H9 (cell line): Measurements from ENCODE around the gene PDZRN4. TPM values are rescaled to one million over a fixed set of nuclear protein-coding genes. Genes with fewer than 3 reads are reported as not detected.

Experiments
- DNase-seq: peaks from one replicate; pipeline ENCODE4 v3.0.0-alpha.2; 2017
- H2AFZ ChIP-seq: one replicate; pipeline ENCODE4 v1.6.1; 2013; ENCODE audit warnings: mild to moderate bottlenecking, low read length, control low read depth, moderate library complexity
- H2AK5ac ChIP-seq: 2 replicates; pipeline ENCODE4 v1.6.1; 2013; ENCODE audit warnings: low read length, control low read depth, mixed read lengths; ENCODE audit not compliant: insufficient read length
- H2BK120ac ChIP-seq: one replicate; pipeline ENCODE4 v1.6.1; 2013; ENCODE audit warnings: low read depth, mild to moderate bottlenecking, low read length, control low read depth, inconsistent platforms; ENCODE audit not compliant: poor library complexity, severe bottlenecking
- H2BK12ac ChIP-seq: 2 replicates; pipeline ENCODE4 v1.6.1; 2013; ENCODE audit warnings: low read length, control low read depth, mixed read lengths, low read depth; ENCODE audit not compliant: insufficient read length
- H2BK15ac ChIP-seq: 2 replicates; pipeline ENCODE4 v1.6.1; 2013; ENCODE audit warnings: low read depth, low read length, control low read depth
- H2BK20ac ChIP-seq: one replicate; pipeline ENCODE4 v1.6.1; 2013; ENCODE audit warnings: low read depth, mild to moderate bottlenecking, low read length, control low read depth, inconsistent platforms; ENCODE audit not compliant: poor library complexity, severe bottlenecking
- H2BK5ac ChIP-seq: 2 replicates; pipeline ENCODE4 v1.6.1; 2013; ENCODE audit warnings: low read length, control low read depth, mixed read lengths; ENCODE audit not compliant: insufficient read length
- H3K14ac ChIP-seq: 2 replicates; pipeline ENCODE4 v1.6.1; 2013; ENCODE audit warnings: low read length, control low read depth; ENCODE audit not compliant: insufficient read depth
- H3K18ac ChIP-seq: 2 replicates; pipeline ENCODE4 v1.6.1; 2013; ENCODE audit warnings: low read depth, mild to moderate bottlenecking, mixed read lengths, low read length, control low read depth; ENCODE audit not compliant: insufficient read length
- H3K23ac ChIP-seq: 2 replicates; pipeline ENCODE4 v1.6.1; 2013; ENCODE audit warnings: low read length, control low read depth, mixed read lengths, low read depth; ENCODE audit not compliant: insufficient read length
- H3K23me2 ChIP-seq: 2 replicates; pipeline ENCODE4 v1.6.1; 2013; ENCODE audit warnings: low read depth, mild to moderate bottlenecking, mixed read lengths, low read length, control low read depth; ENCODE audit not compliant: insufficient read length, poor library complexity, severe bottlenecking
- H3K27ac ChIP-seq: 2 replicates; pipeline ENCODE4 v1.5.1; 2013; ENCODE audit warnings: low read length, control low read depth, mixed read lengths, low read depth; ENCODE audit not compliant: insufficient read length
- H3K27me3 ChIP-seq: 2 replicates; pipeline ENCODE4 v1.6.1; 2013; ENCODE audit warnings: low read length, control low read depth, inconsistent platforms; ENCODE audit not compliant: insufficient read depth
- H3K4ac ChIP-seq: 2 replicates; pipeline ENCODE4 v1.6.1; 2013; ENCODE audit warnings: low read depth, mild to moderate bottlenecking, control low read depth, inconsistent platforms, low read length, moderate library complexity
- H3K4me1 ChIP-seq: 2 replicates; pipeline ENCODE4 v1.6.1; 2013; ENCODE audit warnings: low read length, control low read depth, inconsistent platforms; ENCODE audit not compliant: insufficient read depth
- H3K4me2 ChIP-seq: 2 replicates; pipeline ENCODE4 v1.6.1; 2013; ENCODE audit warnings: low read length, control low read depth, mixed read lengths; ENCODE audit not compliant: insufficient read length, insufficient read depth
- H3K56ac ChIP-seq: 2 replicates; pipeline ENCODE4 v1.6.1; 2013; ENCODE audit warnings: low read depth, mild to moderate bottlenecking, mixed read lengths, low read length, control low read depth; ENCODE audit not compliant: insufficient read length
- H3K79me1 ChIP-seq: 2 replicates; pipeline ENCODE4 v1.6.1; 2013; ENCODE audit warnings: low read depth, mild to moderate bottlenecking, moderate library complexity, low read length, control low read depth, inconsistent platforms; ENCODE audit not compliant: insufficient read depth, poor library complexity, severe bottlenecking
- H3K79me2 ChIP-seq: 2 replicates; pipeline ENCODE4 v1.6.1; 2013; ENCODE audit warnings: low read length, control low read depth, inconsistent platforms; ENCODE audit not compliant: insufficient read depth
- H3K9ac ChIP-seq: 2 replicates; pipeline ENCODE4 v1.6.1; 2013; ENCODE audit warnings: low read length, control low read depth, mixed read lengths; ENCODE audit not compliant: insufficient read length; ENCODE audit errors: extremely low read depth
- H3K9me3 ChIP-seq: one replicate; pipeline ENCODE4 v1.6.1; 2013; ENCODE audit warnings: low read depth, low read length, inconsistent platforms; ENCODE audit not compliant: control insufficient read depth
- H3T11ph ChIP-seq: one replicate; pipeline ENCODE4 v1.6.1; 2013; ENCODE audit warnings: mild to moderate bottlenecking, low read length, control low read depth, inconsistent platforms
- H4K20me1 ChIP-seq: one replicate; pipeline ENCODE4 v1.6.1; 2013; ENCODE audit not compliant: control insufficient read depth, insufficient read length, insufficient read depth
- H4K5ac ChIP-seq: 2 replicates; pipeline ENCODE4 v1.6.1; 2013; ENCODE audit warnings: low read depth, mild to moderate bottlenecking, mixed read lengths, low read length, control low read depth; ENCODE audit not compliant: insufficient read length
- H4K8ac ChIP-seq: replicated peaks from 2 replicates; pipeline ENCODE4 v1.6.1; 2013; ENCODE audit warnings: low read length, control low read depth, mixed read lengths, low read depth; ENCODE audit not compliant: insufficient read length
- H4K91ac ChIP-seq: 2 replicates; pipeline ENCODE4 v1.6.1; 2013; ENCODE audit warnings: low read depth, mild to moderate bottlenecking, moderate library complexity, mixed read lengths, low read length, control low read depth; ENCODE audit not compliant: insufficient read length
- H3K27ac Mint-ChIP-seq, 3 experiments: 2 replicates in 2 of 3; 3 replicates in 1 of 3; pipeline ENCODE4 v1.8.0; 2020 to 2021; ENCODE audit warnings: mixed read lengths in 3 of 3, mild to moderate bottlenecking in 1 of 3, moderate library complexity in 1 of 3
- H3K27me3 Mint-ChIP-seq: 2 replicates; pipeline ENCODE4 v1.8.0; 2021; ENCODE audit warnings: low read depth, mild to moderate bottlenecking, moderate library complexity, mixed read lengths
- H3K36me3 Mint-ChIP-seq, 3 experiments: 2 replicates in 2 of 3; 3 replicates in 1 of 3; pipeline ENCODE4 v1.8.0; 2020 to 2021; ENCODE audit warnings: low read depth in 3 of 3, mixed read lengths in 3 of 3; ENCODE audit not compliant: insufficient read depth in 1 of 3
- H3K4me1 Mint-ChIP-seq, 2 experiments: 2 replicates each; pipeline ENCODE4 v1.8.0; 2020; ENCODE audit warnings: mixed read lengths in 2 of 2
- H3K4me3 Mint-ChIP-seq, 2 experiments: 2 replicates in 1 of 2; 3 replicates in 1 of 2; pipeline ENCODE4 v1.8.0; 2020 to 2021; ENCODE audit warnings: mild to moderate bottlenecking in 2 of 2, mixed read lengths in 2 of 2, moderate library complexity in 1 of 2
- H3K9me3 Mint-ChIP-seq, 2 experiments: 2 replicates in 1 of 2; 3 replicates in 1 of 2; pipeline ENCODE4 v1.8.0; 2020; ENCODE audit warnings: mild to moderate bottlenecking in 2 of 2, mixed read lengths in 2 of 2, moderate library complexity in 1 of 2
- WGBS: extraction: QIAGEN DNeasy Blood & Tissue Kit; methylation state at CpG from one replicate; pipeline ENCODE4 v1.1.7; 2013; ENCODE audit warnings: missing lambda C conversion rate, low lambda C conversion rate, mixed read lengths; ENCODE audit not compliant: insufficient read length; ENCODE audit errors: extremely low coverage; 5-methylcytosine and 5-hydroxymethylcytosine counted together
- total RNA-seq: library from RNA; stranded (reverse); gene quantifications from 2 replicates; pipeline ENCODE4 v1.2.1, GENCODE V29; 2021
- TF ChIP-seq, protein P1 (sequence below): fragments of 200-600 bp; sonication (generic); conservative IDR thresholded peaks from 3 replicates; pipeline ENCODE4 v1.8.0; 2021; ENCODE audit warnings: antibody characterized with exemption, mild to moderate bottlenecking

Gene PDZRN4
- total RNA-seq, 1 experiment from 2014 or later: not detected

GRCh38 chr12:41361738-41362137 lies 173.6 kb downstream of the PDZRN4 start:
- no CpG with 5 or more reads among the region's 7 CpGs for WGBS
- no peaks in the 10 kb centered on the region for H3K4me1 ChIP-seq
- H3K23ac ChIP-seq: no peak overlapping the region
- H3K36me3 Mint-ChIP-seq: no peaks in the 10 kb centered on the region
- H3K56ac ChIP-seq: no peak overlapping the region
- H3K9me3 Mint-ChIP-seq: no peaks in the 10 kb centered on the region
- H4K20me1 ChIP-seq: no peaks in the 10 kb centered on the region
- H3K79me2 ChIP-seq: no peaks in the 10 kb centered on the region
- H3K4me2 ChIP-seq: no peak overlapping the region
- H3K23me2 ChIP-seq: no peaks in the 10 kb centered on the region
- H2BK5ac ChIP-seq: no peak overlapping the region
- H2BK15ac ChIP-seq: no peak overlapping the region
- TF ChIP-seq, protein P1, sequence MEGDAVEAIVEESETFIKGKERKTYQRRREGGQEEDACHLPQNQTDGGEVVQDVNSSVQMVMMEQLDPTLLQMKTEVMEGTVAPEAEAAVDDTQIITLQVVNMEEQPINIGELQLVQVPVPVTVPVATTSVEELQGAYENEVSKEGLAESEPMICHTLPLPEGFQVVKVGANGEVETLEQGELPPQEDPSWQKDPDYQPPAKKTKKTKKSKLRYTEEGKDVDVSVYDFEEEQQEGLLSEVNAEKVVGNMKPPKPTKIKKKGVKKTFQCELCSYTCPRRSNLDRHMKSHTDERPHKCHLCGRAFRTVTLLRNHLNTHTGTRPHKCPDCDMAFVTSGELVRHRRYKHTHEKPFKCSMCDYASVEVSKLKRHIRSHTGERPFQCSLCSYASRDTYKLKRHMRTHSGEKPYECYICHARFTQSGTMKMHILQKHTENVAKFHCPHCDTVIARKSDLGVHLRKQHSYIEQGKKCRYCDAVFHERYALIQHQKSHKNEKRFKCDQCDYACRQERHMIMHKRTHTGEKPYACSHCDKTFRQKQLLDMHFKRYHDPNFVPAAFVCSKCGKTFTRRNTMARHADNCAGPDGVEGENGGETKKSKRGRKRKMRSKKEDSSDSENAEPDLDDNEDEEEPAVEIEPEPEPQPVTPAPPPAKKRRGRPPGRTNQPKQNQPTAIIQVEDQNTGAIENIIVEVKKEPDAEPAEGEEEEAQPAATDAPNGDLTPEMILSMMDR: no peak
- peaks cover 4% of the 10 kb centered on the region in 2 experiments; a peak in 3 of 4 replicates for H3K4me1 Mint-ChIP-seq
- no peak overlapping the region for H3K4ac ChIP-seq
- H4K8ac ChIP-seq: no peak overlapping the region
- no peak overlapping the region for H4K91ac ChIP-seq
- H3K18ac ChIP-seq: no peak overlapping the region
- H3K27me3 ChIP-seq: no peaks in the 10 kb centered on the region
- H3K14ac ChIP-seq: no peak overlapping the region
- H3K4me3 Mint-ChIP-seq: no peak overlapping the region
- H2BK12ac ChIP-seq: no peak overlapping the region
- H3K27ac Mint-ChIP-seq: no peak overlapping the region
- no peak overlapping the region for H2AFZ ChIP-seq
- DNase-seq: no peak
- no peak overlapping the region for H4K5ac ChIP-seq
- no peak overlapping the region for H2BK20ac ChIP-seq
- peaks cover 1% of the 10 kb centered on the region for H3K27me3 Mint-ChIP-seq
- H3T11ph ChIP-seq: no peak overlapping the region
- no peak overlapping the region for H2BK120ac ChIP-seq
- no peaks in the 10 kb centered on the region for H3K79me1 ChIP-seq
- no peaks in the 10 kb centered on the region for H3K9me3 ChIP-seq
- no peak overlapping the region for H3K9ac ChIP-seq
- H3K27ac ChIP-seq: no peak overlapping the region
- no peak overlapping the region for H2AK5ac ChIP-seq
